ENCODE measurements around the gene MISP.

- no peak for TF ChIP-seq ZNF274 (IDR thresholded peaks at IDR 0.05; ENCODE audit: low read depth, low read length)
- TF ChIP-seq SUZ12 (IDR thresholded peaks at IDR 0.05; ENCODE audit: extremely low read depth, insufficient read depth, insufficient read length), result no peak
- no peak for TF ChIP-seq YY1 (IDR thresholded peaks at IDR 0.05; ENCODE audit: insufficient read depth, insufficient read length)
These were observed 56.0 kb downstream of the MISP start for GRCh38 chr19:806815-807421.
